NCI-H82 (cell line): ENCODE data around the gene ZNF618.

Experiments used
- DNase-seq: peaks from one replicate; lab custom pipeline; 2025; lab: John Stamatoyannopoulos, UW

ZNF618 gene

GRCh38 chr9:114099669-114100270 lies 223.7 kb downstream of the ZNF618 start:
- peak; percentile 91 for DNase-seq

- no peak for DNase-seq
Measured at GRCh38 chr9:114100536-114100935, 224.4 kb downstream of the ZNF618 start.

- DNase-seq: no peak
Measured at GRCh38 chr9:114102484-114102883, 226.4 kb downstream of the ZNF618 start.

GRCh38 chr9:114105236-114105635 lies 229.1 kb downstream of the ZNF618 start:
- no peak for DNase-seq
